GM10248 (cell line): Measurements from ENCODE around the gene GALNT17.

Experiments used
- CTCF ChIA-PET: fragments of 300-600 bp; sonication (Branson Sonifier 250); formaldehyde crosslinking; extraction: SDS; loops from one replicate; lab custom pipeline; 2021; ENCODE audit warnings: antibody characterized with exemption; lab: Yijun Ruan, JAX
- POLR2A ChIA-PET: fragments of 350-650 bp; sonication (Branson Sonifier 250); formaldehyde crosslinking; extraction: SDS; loops from one replicate; lab custom pipeline; 2020; ENCODE audit warnings: antibody characterized with exemption; lab: Yijun Ruan, JAX
- DNase-seq: peaks from one replicate; pipeline ENCODE4 v3.0.0; 2012; ENCODE audit errors: extremely low spot score
- TF ChIP-seq, protein P1 (sequence below): IDR thresholded peaks from 2 replicates; pipeline ENCODE4 v1.5.1; 2012; ENCODE audit warnings: mild to moderate bottlenecking, low read depth; ENCODE audit errors: extremely low read depth, missing control alignments, control extremely low read depth

GALNT17 gene

DNA sequence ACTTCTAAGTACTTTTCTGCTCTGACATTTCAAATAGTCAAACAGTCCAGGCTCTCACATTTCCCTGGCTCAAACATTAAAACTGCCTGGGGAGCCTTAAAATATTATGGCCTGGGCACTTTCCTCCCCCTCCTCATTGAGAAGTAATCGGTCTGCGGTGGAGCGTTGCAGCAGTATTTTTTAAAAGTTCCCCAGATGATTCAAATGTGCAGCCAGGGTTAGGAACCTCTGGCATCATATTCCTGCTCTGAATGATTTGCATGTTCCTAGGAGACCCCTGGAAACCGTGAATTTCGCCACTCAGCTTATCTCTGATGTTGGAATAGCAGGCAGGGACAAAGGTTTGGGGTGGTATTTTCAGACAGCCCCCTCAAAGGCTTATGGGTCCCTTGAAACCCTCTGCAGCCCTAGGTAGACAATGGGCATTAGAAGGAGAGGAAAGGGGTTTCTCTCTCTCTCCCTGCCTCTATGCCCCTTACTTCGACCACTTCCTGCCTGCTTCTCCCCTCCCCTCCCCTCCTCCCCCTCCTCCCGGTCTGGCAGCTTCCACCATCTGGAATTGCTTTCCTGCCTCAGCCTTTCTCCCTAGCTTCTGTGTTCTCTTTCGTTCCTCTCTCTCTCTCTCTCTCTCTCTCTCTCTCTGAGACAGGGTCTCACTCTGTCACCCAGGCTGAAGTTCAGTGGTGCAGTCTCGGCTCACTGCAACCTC is 622.2 kb downstream of the GALNT17 start:
- TF ChIP-seq, protein P1, sequence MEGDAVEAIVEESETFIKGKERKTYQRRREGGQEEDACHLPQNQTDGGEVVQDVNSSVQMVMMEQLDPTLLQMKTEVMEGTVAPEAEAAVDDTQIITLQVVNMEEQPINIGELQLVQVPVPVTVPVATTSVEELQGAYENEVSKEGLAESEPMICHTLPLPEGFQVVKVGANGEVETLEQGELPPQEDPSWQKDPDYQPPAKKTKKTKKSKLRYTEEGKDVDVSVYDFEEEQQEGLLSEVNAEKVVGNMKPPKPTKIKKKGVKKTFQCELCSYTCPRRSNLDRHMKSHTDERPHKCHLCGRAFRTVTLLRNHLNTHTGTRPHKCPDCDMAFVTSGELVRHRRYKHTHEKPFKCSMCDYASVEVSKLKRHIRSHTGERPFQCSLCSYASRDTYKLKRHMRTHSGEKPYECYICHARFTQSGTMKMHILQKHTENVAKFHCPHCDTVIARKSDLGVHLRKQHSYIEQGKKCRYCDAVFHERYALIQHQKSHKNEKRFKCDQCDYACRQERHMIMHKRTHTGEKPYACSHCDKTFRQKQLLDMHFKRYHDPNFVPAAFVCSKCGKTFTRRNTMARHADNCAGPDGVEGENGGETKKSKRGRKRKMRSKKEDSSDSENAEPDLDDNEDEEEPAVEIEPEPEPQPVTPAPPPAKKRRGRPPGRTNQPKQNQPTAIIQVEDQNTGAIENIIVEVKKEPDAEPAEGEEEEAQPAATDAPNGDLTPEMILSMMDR: no peak
- DNase-seq: no peak
- POLR2A ChIA-PET: interaction anchor here (0.5 kb wide), 1 partner anchor 1120 kb away, joined by 4 read pairs; no protein-coding TSS in a partner anchor
- CTCF ChIA-PET: interaction anchor here (1.2 to 2.4 kb wide), 2 partner anchors 10 to 741 kb away, joined by 3 to 14 read pairs; no protein-coding TSS in a partner anchor

DNA sequence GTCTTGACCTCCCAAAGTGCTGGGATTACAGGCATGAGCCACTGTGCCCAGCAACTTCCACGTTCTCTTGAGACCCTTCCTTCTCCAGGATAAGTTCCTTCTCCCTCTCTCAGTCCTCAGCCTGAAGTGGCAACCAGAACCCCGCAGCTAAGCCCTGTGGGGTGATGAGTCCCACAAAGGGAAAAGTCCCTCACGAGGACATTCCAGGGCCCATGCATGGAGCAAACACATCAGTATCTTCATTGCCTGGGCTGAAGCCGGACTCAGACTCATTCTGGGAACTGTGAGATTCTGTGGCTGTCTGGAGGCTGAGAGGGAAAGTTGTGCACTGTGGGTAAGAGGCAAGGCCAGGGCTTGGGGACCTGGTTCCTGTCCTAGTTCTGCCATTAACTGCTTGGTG is 622.9 kb downstream of the GALNT17 start:
- POLR2A ChIA-PET: no interaction called here
- TF ChIP-seq, protein P1: no peak
- DNase-seq: no peak
- CTCF ChIA-PET: interaction anchor here (1.7 kb wide), 1 partner anchor 9 kb away, joined by 3 read pairs; no protein-coding TSS in a partner anchor

DNA sequence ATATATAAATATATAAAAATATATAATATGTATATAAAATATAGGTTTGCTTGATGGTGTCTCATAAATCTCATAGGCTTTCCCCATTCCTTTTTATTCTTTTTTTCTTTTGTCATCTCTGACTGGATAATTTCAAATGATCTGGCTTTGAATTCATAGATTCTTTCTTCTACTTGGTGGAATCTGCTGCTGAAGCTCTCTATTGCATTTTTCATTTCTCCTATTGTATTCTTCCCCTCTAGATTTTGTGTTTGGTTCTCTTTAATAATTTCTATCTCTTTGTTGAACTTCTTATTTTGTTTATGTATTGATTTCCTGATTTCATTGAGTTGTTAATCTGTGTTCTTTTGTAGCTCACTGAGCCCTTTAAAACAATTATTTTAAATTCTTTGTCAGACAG is 629.4 kb downstream of the GALNT17 start:
- no peak for DNase-seq
- TF ChIP-seq, protein P1: no peak
- ChIA-PET CTCF (interaction anchor here (2.3 kb wide), 1 partner anchor 24 kb away, joined by 6 read pairs; no protein-coding TSS in a partner anchor), POLR2A (no interaction called here)
